22Rv1 (cell line): ENCODE results near the gene GALNTL6.

Experiments
- ZFX ChIP-seq: fragments of 450-650 bp; IDR thresholded peaks from 2 replicates; pipeline ENCODE4 v1.6.1; 2017; ENCODE audit warnings: antibody characterized with exemption, borderline replicate concordance
- TF ChIP-seq, protein P1 (sequence below): fragments of 450-650 bp; IDR thresholded peaks from 2 replicates; pipeline ENCODE4 v1.5.1; 2017; ENCODE audit warnings: mild to moderate bottlenecking

DNA sequence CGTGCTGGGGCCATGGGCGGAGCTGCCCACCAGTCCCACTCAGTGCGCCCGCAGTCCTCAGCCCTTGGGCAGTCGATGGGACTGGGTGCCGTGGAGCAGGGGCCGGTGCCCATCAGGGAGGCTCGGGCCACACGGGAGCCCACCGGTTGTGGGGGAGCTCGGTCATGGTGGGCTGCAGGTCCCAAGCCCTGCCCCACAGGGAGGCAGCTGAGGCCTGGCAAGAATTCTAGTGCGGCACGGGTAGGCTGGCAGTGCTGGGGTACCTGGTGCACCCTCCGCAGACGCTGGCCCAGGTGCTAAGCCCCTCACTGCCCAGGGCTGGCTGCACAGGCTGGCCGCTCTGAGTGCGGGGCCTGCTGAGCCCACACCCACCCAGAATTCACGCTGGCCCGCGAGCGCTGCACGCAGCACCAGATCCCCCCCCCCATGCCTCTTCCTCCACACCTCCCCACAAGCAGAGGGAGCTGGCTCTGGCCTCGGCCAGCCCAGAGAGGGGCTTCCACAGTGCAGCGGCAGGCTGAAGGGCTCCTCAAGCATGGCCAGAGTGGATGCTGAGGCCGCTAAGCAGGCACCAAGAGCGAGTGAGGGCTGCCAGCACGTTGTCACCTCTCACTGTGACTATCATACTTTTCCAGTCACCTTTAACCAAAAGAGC is 564.4 kb downstream of the GALNTL6 start:
- TF ChIP-seq, protein P1, sequence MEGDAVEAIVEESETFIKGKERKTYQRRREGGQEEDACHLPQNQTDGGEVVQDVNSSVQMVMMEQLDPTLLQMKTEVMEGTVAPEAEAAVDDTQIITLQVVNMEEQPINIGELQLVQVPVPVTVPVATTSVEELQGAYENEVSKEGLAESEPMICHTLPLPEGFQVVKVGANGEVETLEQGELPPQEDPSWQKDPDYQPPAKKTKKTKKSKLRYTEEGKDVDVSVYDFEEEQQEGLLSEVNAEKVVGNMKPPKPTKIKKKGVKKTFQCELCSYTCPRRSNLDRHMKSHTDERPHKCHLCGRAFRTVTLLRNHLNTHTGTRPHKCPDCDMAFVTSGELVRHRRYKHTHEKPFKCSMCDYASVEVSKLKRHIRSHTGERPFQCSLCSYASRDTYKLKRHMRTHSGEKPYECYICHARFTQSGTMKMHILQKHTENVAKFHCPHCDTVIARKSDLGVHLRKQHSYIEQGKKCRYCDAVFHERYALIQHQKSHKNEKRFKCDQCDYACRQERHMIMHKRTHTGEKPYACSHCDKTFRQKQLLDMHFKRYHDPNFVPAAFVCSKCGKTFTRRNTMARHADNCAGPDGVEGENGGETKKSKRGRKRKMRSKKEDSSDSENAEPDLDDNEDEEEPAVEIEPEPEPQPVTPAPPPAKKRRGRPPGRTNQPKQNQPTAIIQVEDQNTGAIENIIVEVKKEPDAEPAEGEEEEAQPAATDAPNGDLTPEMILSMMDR, result no peak
- TF ChIP-seq ZFX, result no peak
